Measurements from ENCODE around the gene CACNA1D. TPM values are rescaled to one million over a fixed set of nuclear protein-coding genes. Genes with fewer than 3 reads are reported as not detected.

Gene CACNA1D
- total RNA-seq, 1 donor from 2014 or later = 1.3 TPM

Other genes starting within 250 kb of the CACNA1D start
- 231 and 232 TPM in 2 replicates for gene TKT, start 238.6 kb upstream of the CACNA1D start, total RNA-seq
- 37.3 and 40.1 TPM in 2 replicates for gene DCP1A, start 147.1 kb upstream of the CACNA1D start, total RNA-seq